ENCODE data around the gene MAPKAP1.

Gene MAPKAP1

GRCh38 chr9:125534971-125535701 lies 171.9 kb downstream of the MAPKAP1 start:
- TF ChIP-seq CTCF (IDR thresholded peaks at IDR 0.05; ENCODE audit: extremely low read depth, missing control alignments) = no peak
- DNase-seq (ENCODE audit: low spot score) = no peak

GRCh38 chr9:125532812-125533594 lies 174.0 kb downstream of the MAPKAP1 start:
- no peak for DNase-seq (ENCODE audit: low spot score)
- no peak for TF ChIP-seq CTCF (IDR thresholded peaks at IDR 0.05; ENCODE audit: extremely low read depth, missing control alignments)

GRCh38 chr9:125532412-125532811 lies 174.6 kb downstream of the MAPKAP1 start:
- DNase-seq (ENCODE audit: low spot score) = no peak
- no peak for TF ChIP-seq CTCF (IDR thresholded peaks at IDR 0.05; ENCODE audit: extremely low read depth, missing control alignments)

GRCh38 chr9:125529589-125530515 lies 177.2 kb downstream of the MAPKAP1 start:
- DNase-seq (ENCODE audit: low spot score) = peak; percentile 27
- no peak for TF ChIP-seq CTCF (IDR thresholded peaks at IDR 0.05; ENCODE audit: extremely low read depth, missing control alignments)

- DNase-seq (ENCODE audit: low spot score) = no peak
Observed at GRCh38 chr9:125529107-125529506, 177.9 kb downstream of the MAPKAP1 start.

GRCh38 chr9:125527471-125528002 lies 179.5 kb downstream of the MAPKAP1 start:
- no peak for DNase-seq (ENCODE audit: low spot score)

More at GRCh38 chr9:125529107-125529506, 177.9 kb downstream of the MAPKAP1 start:
- no peak for TF ChIP-seq CTCF (IDR thresholded peaks at IDR 0.05; ENCODE audit: extremely low read depth, missing control alignments)

More at GRCh38 chr9:125527471-125528002, 179.5 kb downstream of the MAPKAP1 start:
- TF ChIP-seq CTCF (IDR thresholded peaks at IDR 0.05; ENCODE audit: extremely low read depth, missing control alignments) = no peak
